Liver (tissue), 3 donors: ENCODE data around the gene PKP3.

Experiments
- CTCF ChIP-seq: fragments of 150-350 bp; IDR thresholded peaks from 2 replicates; pipeline ENCODE4 v1.5.1; 2017; ENCODE audit warnings: improper control_type of control experiment, low read depth, low read length; ENCODE audit not compliant: missing input control
- EGR1 ChIP-seq, 2 donors: IDR thresholded peaks; 2 replicates each; pipeline ENCODE4 v1.6.1; 2016 to 2018; ENCODE audit warnings: antibody characterized with exemption in 2 of 2, low read depth in 2 of 2
- JUND ChIP-seq, 2 donors: IDR thresholded peaks; 2 replicates each; pipeline ENCODE4 v1.6.1; 2016; ENCODE audit warnings: antibody characterized with exemption in 2 of 2
- MAX ChIP-seq: IDR thresholded peaks from 2 replicates; pipeline ENCODE4 v1.6.1; 2016; ENCODE audit warnings: antibody characterized with exemption
- RAD21 ChIP-seq, 2 donors: IDR thresholded peaks; 2 replicates each; pipeline ENCODE4 v1.6.1; 2016; ENCODE audit warnings: antibody characterized with exemption in 2 of 2, mild to moderate bottlenecking in 2 of 2
- REST ChIP-seq: IDR thresholded peaks from 2 replicates; pipeline ENCODE4 v1.6.1; 2016; ENCODE audit warnings: antibody characterized with exemption, mild to moderate bottlenecking
- SP1 ChIP-seq: IDR thresholded peaks from 2 replicates; pipeline ENCODE4 v1.6.1; 2018; ENCODE audit warnings: antibody characterized with exemption, mild to moderate bottlenecking
- donor health status: healthy.
- donor health status: healthy.

- no peak for TF ChIP-seq CTCF
- TF ChIP-seq SP1: no peak
- TF ChIP-seq EGR1 (IDR thresholded peaks at IDR 0.05; ENCODE audit: low read depth in 2 of 2): no peak
- TF ChIP-seq MAX: no peak
- no peak for TF ChIP-seq JUND (IDR thresholded peaks at IDR 0.05)
- no peak for TF ChIP-seq RAD21 (IDR thresholded peaks at IDR 0.05)
- no peak for TF ChIP-seq REST
Observed at GRCh38 chr11:403021-403760, 9.2 kb downstream of the PKP3 start.
